A549 treated with CORT108297 at 1 μM for 4 hours (cell line): Measurements from ENCODE around the gene UBTF. TPM values are rescaled to one million over a fixed set of nuclear protein-coding genes. Genes with fewer than 3 reads are reported as not detected.

Source experiments
- total RNA-seq: library from RNA; stranded (reverse); fragments of 200-300 nt; extraction: Qiagen RNA extraction; gene quantifications from 5 replicates; pipeline ENCODE4 v1.2.3, GENCODE V29; 2022

Gene UBTF
- 97.8 to 105 TPM (median 100 TPM) in 5 replicates for total RNA-seq

GRCh38 chr17:44219616-44220212 is at the start of gene UBTF:
Gene UBTF, minus strand, starts transcription at chr17:44219675. Its CDS starts 1,446 bp downstream, at chr17:44218229.

GRCh38 chr17:44267818-44268490 is 48.5 kb upstream of the UBTF start, which contains the start of gene SLC4A1:
Gene SLC4A1, minus strand, starts transcription at chr17:44268135. Its CDS starts 5,269 bp downstream, at chr17:44262866.

GRCh38 chr17:44199553-44200477 is 19.7 kb downstream of the UBTF start, which contains the start of gene ATXN7L3:
Gene ATXN7L3, minus strand, starts transcription at chr17:44199884. Its CDS starts 1,814 bp downstream, at chr17:44198070.

GRCh38 chr17:44186307-44187130 is 33.0 kb downstream of the UBTF start, which contains the start of gene TMUB2:
Gene TMUB2, plus strand, starts transcription at chr17:44186972. Its CDS starts 737 bp downstream, at chr17:44187709.

GRCh38 chr17:44170499-44171201 is 48.8 kb downstream of the UBTF start, which contains the start of gene ASB16:
Gene ASB16, plus strand, starts transcription at chr17:44170704. Its CDS starts 86 bp downstream, at chr17:44170790.

Other genes with a start within 250 kb of the UBTF start
- gene NAGS, start 215.1 kb downstream of the UBTF start, total RNA-seq = 0.84 to 1.2 TPM (median 1.1 TPM) in 5 replicates
- gene TMEM101, start 204.7 kb downstream of the UBTF start, total RNA-seq = 26.9 to 35.9 TPM (median 34.2 TPM) in 5 replicates
- 50.2 to 53.0 TPM (median 51.7 TPM) in 5 replicates for gene LSM12, start 153.0 kb downstream of the UBTF start, total RNA-seq
- 116 to 180 TPM (median 171 TPM) in 5 replicates for gene G6PC3, start 148.9 kb downstream of the UBTF start, total RNA-seq
- 13.6 to 17.2 TPM (median 15.6 TPM) in 5 replicates for gene HDAC5, start 96.0 kb downstream of the UBTF start, total RNA-seq
- 8.9 to 10.6 TPM (median 9.4 TPM) in 5 replicates for gene HROB, start 77.7 kb downstream of the UBTF start, total RNA-seq
- gene ASB16, start 49.0 kb downstream of the UBTF start, total RNA-seq = 0.04 to 0.08 TPM (median 0.05 TPM) in 3 of 5 replicates, not detected in the others
- 36.3 to 46.3 TPM (median 45.0 TPM) in 5 replicates for gene TMUB2, start 32.7 kb downstream of the UBTF start, total RNA-seq
- 51.9 to 71.6 TPM (median 67.8 TPM) in 5 replicates for gene ATXN7L3, start 19.8 kb downstream of the UBTF start, total RNA-seq
- gene SLC4A1, start 48.5 kb upstream of the UBTF start, total RNA-seq = 0.01 TPM in 1 of 5 replicates, not detected in the others
- gene RUNDC3A, start 88.9 kb upstream of the UBTF start, total RNA-seq = 0.55 to 1.3 TPM (median 0.57 TPM) in 5 replicates
- gene SLC25A39, start 105.1 kb upstream of the UBTF start, total RNA-seq = 144 to 215 TPM (median 212 TPM) in 5 replicates
- 215 to 265 TPM (median 248 TPM) in 5 replicates for gene GRN, start 125.6 kb upstream of the UBTF start, total RNA-seq
- gene FAM171A2, start 144.2 kb upstream of the UBTF start, total RNA-seq = 2.5 to 5.2 TPM (median 4.2 TPM) in 5 replicates
- gene ITGA2B, start 170.0 kb upstream of the UBTF start, total RNA-seq = 0.78 to 1.9 TPM (median 1.6 TPM) in 5 replicates